Mesenteric fat pad (tissue), 1 donor: ENCODE results near the gene LAMA2. TPM values are rescaled to one million over a fixed set of nuclear protein-coding genes. Genes with fewer than 3 reads are reported as not detected.
"Not testable (repeated sequence)": the region's sequence is repeated elsewhere in the genome, so short reads cannot be mapped to it uniquely, and the experiment has no call there.

Experiments
- DNase-seq: peaks from one replicate; pipeline ENCODE4 v3.0.0-alpha.2; 2020; ENCODE audit warnings: low spot score
- total RNA-seq: library from RNA; stranded (reverse); fragmentation: NEBNext Ultra II Directional; extraction: Animal tissue kit (Norgen Biotek cat#: 25700); gene quantifications from one replicate; pipeline ENCODE4 v1.2.1, GENCODE V29; 2021
- donor health status: DM: yes; HTN: yes; CAD: no.

Gene LAMA2
- total RNA-seq, 1 donor from 2014 or later = 82.9 TPM

GRCh38 chr6:129073691-129074395 lies 190.9 kb downstream of the LAMA2 start:
- no peak for DNase-seq

GRCh38 chr6:129084406-129084805 lies 201.5 kb downstream of the LAMA2 start:
- DNase-seq = no peak

- DNase-seq = not testable (repeated sequence)
These were observed 205.5 kb downstream of the LAMA2 start for GRCh38 chr6:129088481-129088880.

- DNase-seq = no peak
These were observed 206.4 kb downstream of the LAMA2 start for GRCh38 chr6:129089357-129089756.

DNA sequence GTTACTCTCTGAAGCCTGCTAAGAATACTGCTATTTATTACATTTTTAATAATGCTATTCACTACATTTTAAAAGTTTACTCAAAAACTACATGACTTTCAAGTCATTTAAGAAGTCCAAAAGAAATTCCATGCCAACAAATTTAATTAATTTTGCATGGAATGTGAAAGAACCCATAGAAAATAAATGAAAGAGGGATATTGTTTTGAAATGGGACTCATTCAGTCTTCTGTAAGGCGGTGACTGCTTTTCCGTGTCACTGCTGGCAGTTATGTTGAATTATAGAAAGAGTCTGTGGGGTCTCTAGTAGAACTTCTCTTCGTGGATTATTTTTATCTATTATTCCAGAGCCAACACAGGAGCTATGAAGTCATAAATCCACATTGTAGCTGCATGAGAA lies 211.2 kb downstream of the LAMA2 start:
- DNase-seq = no peak

DNA sequence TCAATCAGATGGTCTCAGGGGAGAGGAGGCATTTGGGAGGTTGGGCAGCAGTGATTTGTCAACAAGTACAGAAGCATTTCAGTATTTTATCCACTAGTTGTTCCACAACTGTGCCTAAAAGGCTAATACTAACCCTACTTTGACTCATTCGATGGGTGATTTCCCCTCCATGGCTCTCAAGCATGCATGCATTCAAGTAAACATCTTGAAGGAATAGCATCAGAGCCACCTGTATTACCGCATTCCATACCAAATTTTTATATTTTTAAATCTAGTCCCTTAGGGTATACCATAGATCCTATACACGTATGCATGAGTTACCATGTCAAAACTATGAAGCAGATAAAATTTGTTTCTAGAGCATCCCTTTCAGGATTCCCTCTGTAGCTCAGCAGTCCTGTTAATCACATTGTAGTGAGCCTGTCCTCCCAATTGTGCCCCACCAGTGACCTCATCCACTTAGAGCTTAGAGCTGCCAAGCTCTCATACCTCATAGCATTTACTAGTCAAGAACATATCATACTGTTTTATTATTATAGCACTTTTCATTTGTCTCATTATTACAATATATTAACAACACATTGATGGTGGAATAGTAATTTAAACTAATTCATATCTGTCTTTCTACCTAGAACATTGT lies 213.8 kb downstream of the LAMA2 start:
- DNase-seq = no peak

DNA sequence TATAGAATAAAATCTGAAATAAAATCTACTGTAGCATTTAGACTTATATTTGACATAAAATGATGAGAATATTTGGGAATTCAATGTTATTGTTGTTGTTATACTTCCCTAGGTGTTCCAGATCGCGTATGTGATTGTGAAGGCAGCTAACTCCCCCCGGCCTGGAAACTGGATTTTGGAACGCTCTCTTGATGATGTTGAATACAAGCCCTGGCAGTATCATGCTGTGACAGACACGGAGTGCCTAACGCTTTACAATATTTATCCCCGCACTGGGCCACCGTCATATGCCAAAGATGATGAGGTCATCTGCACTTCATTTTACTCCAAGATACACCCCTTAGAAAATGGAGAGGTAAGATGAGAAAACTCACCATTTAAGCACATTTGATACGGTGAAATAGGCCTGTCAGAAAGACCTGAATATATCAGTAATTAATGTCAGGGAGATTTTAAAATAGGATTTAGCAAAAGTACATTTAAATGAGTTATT lies 215.2 kb downstream of the LAMA2 start:
- no peak for DNase-seq

DNA sequence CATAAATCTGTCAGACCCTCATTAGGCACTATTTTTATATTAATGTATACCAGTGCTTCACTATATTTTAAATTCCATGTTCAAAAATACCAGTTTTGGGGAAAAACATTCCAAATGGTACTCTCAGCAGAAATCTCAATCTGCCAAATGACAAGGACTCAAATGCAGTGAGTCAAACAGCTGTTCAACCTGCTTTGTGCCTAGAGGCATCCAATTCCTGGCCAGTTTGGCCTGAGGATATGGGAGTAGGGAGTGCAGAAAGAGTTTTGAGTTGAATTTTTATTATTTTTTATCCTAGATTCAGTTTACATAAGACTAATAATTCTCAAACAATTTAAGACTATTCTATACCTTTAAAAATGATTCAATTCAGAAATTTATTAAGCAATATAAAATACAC lies 216.8 kb downstream of the LAMA2 start:
- DNase-seq = no peak

DNA sequence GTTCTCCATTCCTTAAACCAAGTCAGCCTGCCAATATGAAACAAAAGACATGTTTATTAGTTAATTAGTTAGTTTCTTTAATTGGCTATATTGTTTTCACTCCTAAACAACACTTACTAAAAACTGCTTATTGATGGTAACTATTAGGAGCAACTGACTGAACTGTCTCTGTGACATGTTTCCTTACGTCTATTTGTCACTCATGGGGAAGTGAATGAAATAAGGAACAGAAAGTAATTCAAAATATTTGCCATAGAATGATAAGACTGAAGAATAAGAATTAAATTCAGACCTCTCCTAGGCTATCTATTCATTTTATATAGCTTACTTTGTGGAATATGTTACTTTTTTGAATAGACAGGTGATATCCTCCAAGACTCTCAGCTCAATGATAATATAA lies 217.2 kb downstream of the LAMA2 start:
- no peak for DNase-seq

GRCh38 chr6:129102741-129103140 lies 219.8 kb downstream of the LAMA2 start:
- no peak for DNase-seq

DNA sequence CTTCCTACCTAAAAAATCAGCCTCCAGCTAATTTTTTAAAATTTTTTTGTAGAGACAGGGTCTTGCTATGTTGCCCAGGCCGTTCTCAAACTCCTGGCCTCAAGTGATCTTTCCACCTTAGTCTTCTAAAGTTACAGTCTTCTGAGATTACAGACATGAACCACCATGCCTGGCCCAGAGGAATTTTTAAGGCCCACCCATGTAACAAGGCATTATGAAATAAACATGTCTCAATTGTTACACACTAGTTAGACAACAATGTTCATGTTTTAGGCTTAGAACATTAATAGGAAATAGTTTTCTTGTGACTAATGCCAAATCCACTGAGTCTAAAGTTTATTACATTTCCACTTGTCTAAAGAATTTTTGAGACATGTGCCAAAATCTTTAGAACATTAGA lies 221.2 kb downstream of the LAMA2 start:
- DNase-seq = no peak

DNA sequence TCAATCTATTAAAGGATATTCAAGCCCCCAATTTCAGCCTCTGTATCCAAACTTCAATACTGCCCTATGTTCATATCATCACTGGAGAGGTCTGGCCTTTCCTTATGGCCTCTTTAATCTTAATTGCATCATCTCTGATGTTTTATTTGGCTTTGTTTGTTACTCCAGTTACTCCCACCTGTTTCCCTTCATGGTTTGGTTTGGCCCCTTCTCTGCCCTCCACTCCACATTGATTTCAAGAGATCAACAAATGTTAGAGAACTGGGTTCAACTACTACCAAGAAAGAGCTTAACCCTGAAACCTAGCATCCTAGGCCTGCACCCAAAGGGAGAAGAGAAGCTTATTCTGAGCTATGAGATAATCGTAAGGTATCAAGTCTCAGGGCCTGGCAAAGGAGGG lies 221.6 kb downstream of the LAMA2 start:
- no peak for DNase-seq

DNA sequence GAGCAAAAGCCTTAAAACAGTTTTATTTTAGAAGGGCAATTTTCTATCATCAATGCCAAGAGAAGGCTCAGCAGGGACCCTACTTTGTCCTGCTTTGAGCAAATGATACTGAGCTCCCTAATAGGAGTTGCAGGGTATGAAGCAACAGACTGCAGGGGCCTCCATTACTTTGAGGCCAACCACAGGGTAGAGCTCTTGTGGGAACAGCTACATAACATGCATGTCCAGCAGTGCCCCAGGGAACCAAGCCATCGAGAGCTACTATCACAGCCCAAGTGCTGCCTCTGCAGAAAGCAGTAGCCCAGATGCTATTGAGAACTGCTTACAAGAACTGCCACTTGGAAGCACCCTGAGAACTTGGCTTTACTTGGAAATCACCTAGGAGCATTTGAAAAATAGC lies 222.1 kb downstream of the LAMA2 start:
- DNase-seq = no peak

DNA sequence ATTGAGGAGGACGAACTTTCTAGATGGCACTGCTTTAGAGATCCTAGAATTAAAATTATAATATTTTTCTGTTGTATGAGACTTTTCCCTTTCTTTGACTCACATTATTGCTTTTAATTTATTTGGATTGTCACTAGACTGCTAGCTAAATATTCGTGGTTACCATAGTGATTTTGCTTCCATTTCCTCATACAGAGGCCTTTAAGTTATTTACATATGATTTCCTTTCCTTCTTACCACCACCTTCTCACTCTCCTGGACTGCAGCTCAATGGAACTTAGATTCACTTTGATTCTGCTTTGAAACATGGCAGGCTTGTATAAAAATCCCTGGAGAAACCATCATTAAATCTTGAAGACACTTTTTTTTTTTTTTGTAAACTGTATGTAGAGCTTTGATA lies 222.9 kb downstream of the LAMA2 start:
- DNase-seq = no peak

DNA sequence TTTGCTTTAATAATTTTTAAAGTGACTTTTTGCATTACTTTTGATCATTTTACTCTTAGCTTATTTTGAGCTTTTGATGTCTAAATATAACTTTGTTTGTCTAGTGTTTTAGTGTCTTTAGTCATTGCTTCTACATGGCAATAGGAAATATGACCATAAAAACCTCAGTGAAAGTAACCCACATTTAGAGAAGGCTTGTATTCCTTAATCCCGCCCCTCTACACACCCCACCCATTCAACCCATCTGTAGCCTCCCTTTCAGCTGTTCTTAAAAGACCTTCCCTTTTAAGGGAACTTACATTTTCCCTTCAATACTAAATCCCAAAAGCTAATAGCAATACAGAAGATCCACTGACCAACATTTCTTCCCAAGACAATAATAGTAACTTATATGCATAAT lies 225.4 kb downstream of the LAMA2 start:
- DNase-seq = no peak

DNA sequence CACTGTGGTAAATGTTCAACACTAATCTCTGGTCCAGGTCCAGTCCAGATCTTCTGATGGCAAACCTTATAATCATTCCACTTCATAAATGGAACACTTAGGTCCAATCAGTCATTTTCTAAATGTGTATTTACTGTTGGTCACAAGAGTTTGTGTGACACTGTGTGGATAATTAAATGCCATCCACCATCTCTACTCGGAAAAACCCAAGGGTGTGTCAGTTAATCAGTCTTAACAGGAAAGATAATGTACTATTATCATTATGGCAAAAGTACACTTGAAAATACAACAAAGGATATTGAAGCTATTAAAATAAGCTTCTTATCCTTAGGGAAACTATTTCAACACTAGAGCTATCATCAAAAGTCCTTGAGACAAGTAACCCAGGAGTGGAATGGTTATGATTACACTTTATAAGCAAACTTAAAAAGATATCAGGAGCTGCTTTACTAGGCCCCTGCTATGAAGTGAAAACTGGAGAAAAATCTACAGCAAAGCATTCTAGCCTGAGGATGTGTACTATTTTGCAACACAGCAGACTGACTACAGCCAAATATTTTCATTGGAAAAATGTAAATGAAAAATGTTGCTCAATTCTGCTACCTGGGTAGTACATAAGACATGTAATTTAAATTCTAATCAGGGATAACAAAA lies 227.9 kb downstream of the LAMA2 start:
- DNase-seq = no peak

DNA sequence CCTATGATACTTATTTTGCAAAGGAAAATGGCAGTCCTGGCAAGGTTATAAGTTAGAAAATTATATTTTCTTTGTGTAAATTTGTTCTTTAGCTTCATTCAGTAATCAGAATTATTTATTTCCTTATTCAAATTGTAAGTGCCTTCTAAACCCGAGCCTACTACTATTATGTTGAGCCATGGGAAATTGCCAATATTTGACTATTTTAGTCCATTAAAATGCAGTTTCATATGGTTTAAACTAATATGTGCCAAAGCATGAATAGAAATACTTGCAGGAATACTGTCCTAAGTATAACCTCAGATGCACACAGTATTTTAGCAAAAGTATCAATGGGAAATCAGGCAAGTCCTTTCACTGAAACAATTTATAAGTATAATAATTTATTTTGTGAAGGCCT lies 228.4 kb downstream of the LAMA2 start:
- DNase-seq = no peak

DNA sequence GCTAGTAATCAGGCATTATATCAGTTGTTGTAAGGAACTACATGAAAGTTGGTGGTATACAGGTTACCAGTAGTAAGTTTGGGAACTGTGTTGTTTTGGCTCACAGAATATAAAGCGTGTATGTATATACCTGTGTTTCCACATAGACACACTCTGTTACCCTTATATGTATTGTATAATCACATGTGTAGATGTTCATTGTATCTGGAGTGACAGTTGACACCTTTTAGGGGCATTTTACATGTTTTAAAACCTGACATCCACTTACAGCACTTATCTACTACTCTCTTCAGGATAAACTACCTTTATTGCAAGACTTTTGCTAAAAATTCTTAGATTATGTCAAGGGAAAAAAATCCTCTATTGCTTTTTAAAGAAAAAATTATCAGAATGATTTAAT lies 228.9 kb downstream of the LAMA2 start:
- DNase-seq = no peak

- no peak for DNase-seq
These were observed 229.7 kb downstream of the LAMA2 start for GRCh38 chr6:129112591-129112990.

- no peak for DNase-seq
These were observed 230.7 kb downstream of the LAMA2 start for GRCh38 chr6:129113637-129114036.

GRCh38 chr6:129114636-129115391 lies 231.9 kb downstream of the LAMA2 start:
- no peak for DNase-seq

- DNase-seq = no peak
These were observed 232.5 kb downstream of the LAMA2 start for GRCh38 chr6:129115471-129115870.
